Neural cell (in vitro differentiated cells): ENCODE results near the gene CCDC69. TPM values are rescaled to one million over a fixed set of nuclear protein-coding genes. Genes with fewer than 3 reads are reported as not detected.

Experiments
- H2AFZ ChIP-seq: fragments of 200-600, 300-800 bp; sonication (generic), shearing (Covaris generic); 2 replicates; pipeline ENCODE4 v1.6.0; 2014; ENCODE audit warnings: low read depth, mild to moderate bottlenecking, antibody characterized with exemption, low read length, moderate library complexity
- H3F3A ChIP-seq: fragments of 200-600 bp; shearing (Covaris generic); 2 replicates; pipeline ENCODE4 v1.6.1; 2016; ENCODE audit warnings: mild to moderate bottlenecking, moderate library complexity, mixed read lengths, antibody characterized with exemption, low read length; ENCODE audit not compliant: insufficient read depth, poor library complexity, severe bottlenecking
- H3K27ac ChIP-seq: fragments of 200-600, 300-800 bp; sonication (generic), shearing (Covaris generic); 2 replicates; pipeline ENCODE4 v1.5.1; 2014; ENCODE audit warnings: mild to moderate bottlenecking, low read length, moderate library complexity
- H3K27me3 ChIP-seq: fragments of 300-800, 200-600 bp; sonication (generic), shearing (Covaris generic); 2 replicates; pipeline ENCODE4 v1.6.0; 2014; ENCODE audit warnings: mild to moderate bottlenecking, low read depth, low read length, moderate library complexity; ENCODE audit not compliant: insufficient read depth
- H3K36me3 ChIP-seq: fragments of 300-800, 200-600 bp; sonication (generic), shearing (Covaris generic); 2 replicates; pipeline ENCODE4 v1.5.1; 2014; ENCODE audit warnings: mild to moderate bottlenecking, antibody characterized with exemption, low read length, moderate library complexity; ENCODE audit not compliant: insufficient read depth
- H3K4me2 ChIP-seq: fragments of 300-800, 200-600 bp; sonication (generic), shearing (Covaris generic); 2 replicates; pipeline ENCODE4 v1.6.0; 2014; ENCODE audit warnings: mild to moderate bottlenecking, low read length
- H3K4me3 ChIP-seq: fragments of 300-800, 200-600 bp; sonication (generic), shearing (Covaris generic); 2 replicates; pipeline ENCODE4 v1.5.1; 2014; ENCODE audit warnings: mild to moderate bottlenecking, low read length, moderate library complexity
- H3K79me2 ChIP-seq: fragments of 200-600 bp; shearing (Covaris generic); replicated peaks from 2 replicates; pipeline ENCODE4 v1.6.0; 2014; ENCODE audit warnings: mild to moderate bottlenecking, low read length, moderate library complexity; ENCODE audit not compliant: insufficient read depth
- H3K9ac ChIP-seq: fragments of 300-800, 200-600 bp; sonication (generic), shearing (Covaris generic); 2 replicates; pipeline ENCODE4 v1.6.1; 2016; ENCODE audit warnings: mild to moderate bottlenecking, low read length, mixed read lengths
- H3K9me2 ChIP-seq: fragments of 200-600 bp; shearing (Covaris generic); 2 replicates; pipeline ENCODE4 v1.6.1; 2016; ENCODE audit warnings: mild to moderate bottlenecking, low read length, mixed read lengths; ENCODE audit not compliant: insufficient read depth
- H3K9me3 ChIP-seq: fragments of 200-600, 300-800 bp; sonication (generic), shearing (Covaris generic); 2 replicates; pipeline ENCODE4 v1.6.1; 2016; ENCODE audit warnings: mild to moderate bottlenecking, mixed run types, low read length, moderate library complexity, mixed read lengths
- H4K20me1 ChIP-seq: fragments of 200-600 bp; shearing (Covaris generic); 2 replicates; pipeline ENCODE4 v1.6.1; 2016; ENCODE audit warnings: mild to moderate bottlenecking, mixed run types; ENCODE audit not compliant: insufficient read depth
- EP300 ChIP-seq: fragments of 450-650 bp; conservative IDR thresholded peaks from 2 replicates; pipeline ENCODE4 v1.6.1; 2014; ENCODE audit warnings: antibody characterized with exemption, mild to moderate bottlenecking, moderate library complexity; ENCODE audit not compliant: poor library complexity, severe bottlenecking
- EZH2 ChIP-seq: fragments of 200-600, 300-800 bp; shearing (Covaris generic), sonication (generic); IDR thresholded peaks from 2 replicates; pipeline ENCODE4 v1.6.1; 2014; ENCODE audit warnings: antibody characterized with exemption, low read length, borderline replicate concordance, mild to moderate bottlenecking; ENCODE audit not compliant: insufficient read depth, poor library complexity, severe bottlenecking
- MXI1 ChIP-seq: fragments of 450-650 bp; conservative IDR thresholded peaks from 2 replicates; pipeline ENCODE4 v1.6.1; 2014; ENCODE audit warnings: antibody characterized with exemption, mild to moderate bottlenecking; ENCODE audit not compliant: poor library complexity, severe bottlenecking
- POLR2AphosphoS5 ChIP-seq: IDR thresholded peaks from 2 replicates; pipeline ENCODE4 v1.6.1; 2012
- RAD21 ChIP-seq: fragments of 450-650 bp; conservative IDR thresholded peaks from 2 replicates; pipeline ENCODE4 v1.6.1; 2014; ENCODE audit warnings: antibody characterized with exemption, mild to moderate bottlenecking, moderate library complexity
- SMC3 ChIP-seq: fragments of 450-650 bp; conservative IDR thresholded peaks from 2 replicates; pipeline ENCODE4 v1.6.1; 2014; ENCODE audit warnings: antibody characterized with exemption, mild to moderate bottlenecking, moderate library complexity; ENCODE audit not compliant: poor library complexity
- TAF1 ChIP-seq: IDR thresholded peaks from 2 replicates; pipeline ENCODE4 v1.6.1; 2012; ENCODE audit warnings: low read depth
- polyA plus RNA-seq: library from polyadenylated mRNA; depleted of rRNA; stranded (reverse); fragments of >200 nt; gene quantifications from 2 replicates; pipeline ENCODE4 v1.2.3, GENCODE V29; 2014
- TF ChIP-seq, protein P1 (sequence below): fragments of 450-650 bp; IDR thresholded peaks from 2 replicates; pipeline ENCODE4 v1.5.1; 2014; ENCODE audit warnings: antibody characterized with exemption, mild to moderate bottlenecking, moderate library complexity; ENCODE audit not compliant: poor library complexity, severe bottlenecking
- TF ChIP-seq, protein P2 (sequence below): IDR thresholded peaks from 2 replicates; pipeline ENCODE4 v1.6.1; 2012; ENCODE audit warnings: borderline replicate concordance

The CCDC69 gene
- polyA plus RNA-seq, 1 donor from 2014 or later: not detected

DNA sequence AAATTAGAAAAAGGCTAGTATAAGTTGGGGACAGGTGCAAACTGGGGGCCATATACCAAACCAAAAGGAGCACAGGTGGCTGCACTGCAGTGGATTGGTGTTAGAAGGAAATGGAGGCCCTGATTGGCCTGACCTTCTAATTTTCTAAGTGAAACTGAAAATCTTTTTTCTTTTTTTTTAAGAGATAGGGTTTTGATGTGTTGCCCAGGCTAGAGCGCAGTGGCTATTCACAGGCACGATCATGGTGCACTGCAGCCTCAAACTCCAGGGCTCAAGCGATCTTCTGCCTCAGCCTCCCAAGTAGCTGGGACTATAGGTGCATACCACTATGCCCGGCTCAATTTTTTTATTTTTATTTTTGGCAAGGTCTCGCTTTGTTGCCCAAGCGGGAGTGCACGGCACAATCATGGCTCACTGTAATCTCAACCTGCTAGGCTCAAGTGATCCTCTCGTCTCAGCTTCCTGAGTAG, 9.8 kb upstream of the CCDC69 start:
- Histone ChIP-seq H4K20me1 (no peaks in the 10 kb centered on the region), H3K79me2 (no peaks in the 10 kb centered on the region), H3K36me3 (no peaks in the 10 kb centered on the region), H2AFZ (no peak overlapping the region), H3K9ac (no peak overlapping the region), H3K4me2 (no peak overlapping the region), H3K27ac (no peak overlapping the region), H3K4me3 (no peak overlapping the region), H3K27me3 (no peaks in the 10 kb centered on the region), H3K9me3 (no peaks in the 10 kb centered on the region), H3F3A (no peaks in the 10 kb centered on the region), H3K9me2 (no peaks in the 10 kb centered on the region)
- TF ChIP-seq SMC3: no peak
- TF ChIP-seq MXI1: no peak
- TF ChIP-seq, protein P1, sequence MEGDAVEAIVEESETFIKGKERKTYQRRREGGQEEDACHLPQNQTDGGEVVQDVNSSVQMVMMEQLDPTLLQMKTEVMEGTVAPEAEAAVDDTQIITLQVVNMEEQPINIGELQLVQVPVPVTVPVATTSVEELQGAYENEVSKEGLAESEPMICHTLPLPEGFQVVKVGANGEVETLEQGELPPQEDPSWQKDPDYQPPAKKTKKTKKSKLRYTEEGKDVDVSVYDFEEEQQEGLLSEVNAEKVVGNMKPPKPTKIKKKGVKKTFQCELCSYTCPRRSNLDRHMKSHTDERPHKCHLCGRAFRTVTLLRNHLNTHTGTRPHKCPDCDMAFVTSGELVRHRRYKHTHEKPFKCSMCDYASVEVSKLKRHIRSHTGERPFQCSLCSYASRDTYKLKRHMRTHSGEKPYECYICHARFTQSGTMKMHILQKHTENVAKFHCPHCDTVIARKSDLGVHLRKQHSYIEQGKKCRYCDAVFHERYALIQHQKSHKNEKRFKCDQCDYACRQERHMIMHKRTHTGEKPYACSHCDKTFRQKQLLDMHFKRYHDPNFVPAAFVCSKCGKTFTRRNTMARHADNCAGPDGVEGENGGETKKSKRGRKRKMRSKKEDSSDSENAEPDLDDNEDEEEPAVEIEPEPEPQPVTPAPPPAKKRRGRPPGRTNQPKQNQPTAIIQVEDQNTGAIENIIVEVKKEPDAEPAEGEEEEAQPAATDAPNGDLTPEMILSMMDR: no peak
- TF ChIP-seq, protein P2, sequence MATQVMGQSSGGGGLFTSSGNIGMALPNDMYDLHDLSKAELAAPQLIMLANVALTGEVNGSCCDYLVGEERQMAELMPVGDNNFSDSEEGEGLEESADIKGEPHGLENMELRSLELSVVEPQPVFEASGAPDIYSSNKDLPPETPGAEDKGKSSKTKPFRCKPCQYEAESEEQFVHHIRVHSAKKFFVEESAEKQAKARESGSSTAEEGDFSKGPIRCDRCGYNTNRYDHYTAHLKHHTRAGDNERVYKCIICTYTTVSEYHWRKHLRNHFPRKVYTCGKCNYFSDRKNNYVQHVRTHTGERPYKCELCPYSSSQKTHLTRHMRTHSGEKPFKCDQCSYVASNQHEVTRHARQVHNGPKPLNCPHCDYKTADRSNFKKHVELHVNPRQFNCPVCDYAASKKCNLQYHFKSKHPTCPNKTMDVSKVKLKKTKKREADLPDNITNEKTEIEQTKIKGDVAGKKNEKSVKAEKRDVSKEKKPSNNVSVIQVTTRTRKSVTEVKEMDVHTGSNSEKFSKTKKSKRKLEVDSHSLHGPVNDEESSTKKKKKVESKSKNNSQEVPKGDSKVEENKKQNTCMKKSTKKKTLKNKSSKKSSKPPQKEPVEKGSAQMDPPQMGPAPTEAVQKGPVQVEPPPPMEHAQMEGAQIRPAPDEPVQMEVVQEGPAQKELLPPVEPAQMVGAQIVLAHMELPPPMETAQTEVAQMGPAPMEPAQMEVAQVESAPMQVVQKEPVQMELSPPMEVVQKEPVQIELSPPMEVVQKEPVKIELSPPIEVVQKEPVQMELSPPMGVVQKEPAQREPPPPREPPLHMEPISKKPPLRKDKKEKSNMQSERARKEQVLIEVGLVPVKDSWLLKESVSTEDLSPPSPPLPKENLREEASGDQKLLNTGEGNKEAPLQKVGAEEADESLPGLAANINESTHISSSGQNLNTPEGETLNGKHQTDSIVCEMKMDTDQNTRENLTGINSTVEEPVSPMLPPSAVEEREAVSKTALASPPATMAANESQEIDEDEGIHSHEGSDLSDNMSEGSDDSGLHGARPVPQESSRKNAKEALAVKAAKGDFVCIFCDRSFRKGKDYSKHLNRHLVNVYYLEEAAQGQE: no peak
- TF ChIP-seq RAD21: no peak
- TF ChIP-seq TAF1: no peak
- TF ChIP-seq EP300: no peak
- TF ChIP-seq POLR2AphosphoS5: no peak
- no peak for TF ChIP-seq EZH2

DNA sequence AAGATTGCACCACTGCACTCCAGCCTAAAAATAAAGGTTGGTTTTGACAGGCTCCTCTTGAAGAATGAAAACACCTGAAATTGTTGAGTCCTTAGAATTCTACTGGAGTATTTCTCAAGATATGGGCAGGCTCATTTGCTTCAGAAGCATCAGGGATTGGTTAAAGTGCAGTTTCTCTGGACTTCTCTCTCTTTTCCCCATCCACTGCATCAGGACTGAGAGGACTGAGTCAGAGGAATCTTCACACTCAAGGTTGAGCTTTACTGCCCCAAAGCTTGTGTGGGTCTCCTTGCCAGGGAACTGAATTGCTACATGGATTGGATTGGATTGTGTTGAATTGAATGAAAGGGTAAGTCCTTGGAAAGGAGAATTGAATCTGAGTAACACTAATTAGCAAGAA, 7.5 kb upstream of the CCDC69 start:
- Histone ChIP-seq H3F3A (no peaks in the 10 kb centered on the region), H2AFZ (no peak overlapping the region), H4K20me1 (no peaks in the 10 kb centered on the region), H3K9me2 (no peaks in the 10 kb centered on the region), H3K36me3 (no peaks in the 10 kb centered on the region), H3K9ac (no peak overlapping the region), H3K4me3 (no peak overlapping the region), H3K9me3 (no peaks in the 10 kb centered on the region), H3K79me2 (no peaks in the 10 kb centered on the region), H3K27me3 (no peaks in the 10 kb centered on the region), H3K27ac (no peak overlapping the region), H3K4me2 (no peak overlapping the region)
- TF ChIP-seq, protein P2: no peak
- TF ChIP-seq TAF1: no peak
- no peak for TF ChIP-seq RAD21
- no peak for TF ChIP-seq MXI1
- no peak for TF ChIP-seq POLR2AphosphoS5
- TF ChIP-seq, protein P1: no peak
- TF ChIP-seq EP300: no peak
- TF ChIP-seq EZH2: no peak
- TF ChIP-seq SMC3: no peak
